NCI-H146 treated with DMSO at 0.1 percent for 48 hours (cell line): ENCODE data around the gene GYPB.
"Not testable (repeated sequence)": the region's sequence is repeated elsewhere in the genome, so short reads cannot be mapped to it uniquely, and the experiment has no call there.

Source experiments
- DNase-seq: peaks from one replicate; lab custom pipeline; 2025; ENCODE audit not compliant: unreplicated experiment; lab: John Stamatoyannopoulos, UW

The GYPB gene

DNA sequence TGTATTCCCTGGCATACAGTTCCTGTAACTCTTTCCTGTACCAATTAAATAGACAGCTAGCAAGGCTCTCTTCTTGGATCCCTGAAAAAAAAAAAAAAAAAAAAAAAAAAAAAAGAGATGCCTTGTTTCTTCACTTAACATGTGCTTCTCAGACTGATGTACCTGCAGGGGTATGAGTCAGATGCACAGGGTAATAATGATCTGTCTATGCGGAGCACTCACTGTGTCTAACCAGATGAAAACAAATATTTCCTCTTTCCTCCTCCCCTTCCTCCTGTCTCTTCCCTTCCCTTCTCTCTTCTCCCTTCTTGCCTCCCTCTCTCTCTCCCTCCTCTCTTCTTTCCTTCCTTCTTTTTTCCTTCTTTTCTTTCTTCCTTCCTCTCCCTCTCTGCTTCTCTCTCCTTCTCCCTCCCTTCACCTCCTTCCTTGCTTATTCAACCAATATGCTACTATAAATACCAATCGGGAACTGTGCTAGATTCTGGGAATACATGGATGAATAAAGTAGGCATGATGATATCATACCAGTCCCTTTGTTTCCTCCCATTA lies 3.0 kb downstream of the GYPB start:
- DNase-seq: not testable (repeated sequence)

DNA sequence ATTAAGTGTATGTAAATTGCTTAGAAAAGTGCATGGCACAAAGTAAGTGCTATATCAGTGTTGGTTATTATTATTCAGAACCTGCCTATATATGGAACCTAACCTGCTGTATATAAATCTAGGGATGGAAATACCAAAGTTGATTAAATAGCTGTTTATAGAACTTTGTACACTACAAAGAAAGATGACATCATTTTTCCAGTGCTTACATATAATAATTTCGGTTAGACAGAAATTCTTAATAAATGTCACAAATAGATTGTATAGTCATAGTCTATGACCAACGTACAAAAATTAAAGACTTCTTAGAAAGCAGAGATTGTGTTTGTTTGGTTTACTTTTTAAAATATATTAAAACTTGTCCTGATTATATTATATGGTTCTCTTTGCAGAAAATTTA lies 4.4 kb downstream of the GYPB start:
- DNase-seq: no peak

- not testable (repeated sequence) for DNase-seq
Observed at GRCh38 chr4:144008602-144009001, 10.6 kb downstream of the GYPB start.

DNA sequence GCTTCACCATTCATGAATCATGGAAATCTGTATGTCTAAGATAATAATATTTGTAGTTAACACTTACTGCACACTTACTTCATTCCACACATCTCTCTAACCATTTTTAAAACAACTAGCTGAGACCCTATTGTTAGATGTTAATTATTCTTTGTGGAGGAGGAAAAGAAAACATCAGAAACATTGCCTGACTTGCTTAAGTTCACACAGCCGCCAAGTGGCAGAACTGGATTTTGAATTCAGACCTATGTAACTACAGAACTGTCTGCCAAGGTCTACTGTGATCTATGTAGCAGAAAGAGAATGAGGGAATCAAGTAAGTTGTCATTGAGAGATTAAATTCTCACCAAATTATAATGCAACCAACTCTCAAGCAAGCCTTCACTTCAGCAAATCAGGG lies 11.2 kb downstream of the GYPB start:
- DNase-seq: not testable (repeated sequence)

DNA sequence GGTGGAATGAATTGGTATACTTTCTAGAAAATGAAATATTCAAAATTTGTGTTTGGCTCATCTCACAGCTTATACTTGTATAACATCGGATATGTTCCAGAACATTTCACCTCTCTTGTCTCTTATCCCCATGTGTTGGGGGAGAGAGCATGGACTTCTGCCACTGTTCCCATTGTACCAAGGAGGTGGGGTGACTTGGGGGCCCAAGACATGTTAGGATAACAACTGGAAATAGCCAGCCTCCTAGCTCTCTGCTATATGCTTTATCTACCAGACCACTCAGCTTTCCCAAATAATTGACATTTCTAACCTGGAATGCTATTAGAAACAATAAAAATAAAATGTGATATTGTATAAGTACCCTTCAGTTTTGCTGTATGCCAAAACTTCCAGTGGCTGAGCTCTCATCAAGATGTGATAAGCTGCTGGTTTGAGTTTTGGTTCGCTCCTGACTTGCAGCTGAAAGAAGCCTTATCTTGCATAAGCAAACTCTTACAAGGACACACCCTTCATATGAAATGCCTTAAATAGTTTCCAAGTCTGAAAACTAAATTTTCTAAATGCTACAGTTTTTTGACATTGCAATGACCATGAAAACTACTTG lies 12.9 kb downstream of the GYPB start:
- not testable (repeated sequence) for DNase-seq

DNA sequence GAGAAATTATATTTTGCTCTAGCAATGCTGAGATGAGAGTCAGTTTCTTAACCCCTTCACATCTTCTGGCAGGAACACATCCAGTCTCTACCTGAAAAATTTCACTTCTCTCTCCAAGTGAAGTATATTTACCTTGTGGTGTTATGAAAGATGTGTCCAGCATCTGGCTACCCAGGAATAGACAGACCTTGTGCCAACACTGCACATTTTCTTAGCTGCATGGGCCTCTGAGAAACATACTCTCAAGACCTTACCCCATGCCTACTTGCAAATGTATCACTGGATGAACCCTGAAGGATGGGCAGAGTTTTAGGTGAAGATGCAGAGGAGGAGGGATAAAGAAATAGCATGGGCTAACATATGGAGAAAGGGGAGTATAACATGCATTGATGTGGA lies 13.6 kb downstream of the GYPB start:
- DNase-seq: not testable (repeated sequence)

DNA sequence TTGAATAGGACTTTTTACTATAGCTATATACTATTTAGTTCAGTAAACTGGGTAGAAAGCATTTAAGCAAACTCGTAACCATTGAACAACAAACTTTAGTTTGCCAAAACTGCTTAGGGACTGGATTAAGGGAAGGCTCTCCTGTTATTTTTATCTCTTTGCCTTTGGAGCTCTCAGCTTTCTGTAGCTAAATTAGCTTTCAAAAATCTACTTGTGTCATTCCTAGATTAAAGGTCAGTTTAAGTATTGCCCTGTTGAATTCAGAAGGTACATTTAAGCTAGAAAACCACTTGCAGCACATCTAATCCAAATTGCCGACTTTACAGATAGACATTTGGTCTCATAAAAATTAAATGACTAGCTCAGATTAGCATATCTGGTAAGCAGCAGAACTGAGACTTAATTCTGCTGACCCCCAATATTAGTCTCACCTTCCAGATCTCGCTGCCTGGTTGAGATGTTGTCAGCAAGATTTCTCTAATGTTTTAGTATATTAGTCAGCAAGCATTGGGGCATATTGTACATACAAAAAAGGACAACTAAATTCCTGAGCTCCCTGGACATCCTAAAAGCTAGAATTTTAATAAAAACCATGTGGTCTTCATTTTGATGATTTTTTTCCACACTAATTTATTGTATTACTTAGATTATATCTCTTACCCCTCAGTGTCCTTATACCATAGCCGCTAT lies 14.2 kb downstream of the GYPB start:
- DNase-seq: not testable (repeated sequence)

GRCh38 chr4:144003890-144004265 lies 15.3 kb downstream of the GYPB start:
- DNase-seq: not testable (repeated sequence)

DNA sequence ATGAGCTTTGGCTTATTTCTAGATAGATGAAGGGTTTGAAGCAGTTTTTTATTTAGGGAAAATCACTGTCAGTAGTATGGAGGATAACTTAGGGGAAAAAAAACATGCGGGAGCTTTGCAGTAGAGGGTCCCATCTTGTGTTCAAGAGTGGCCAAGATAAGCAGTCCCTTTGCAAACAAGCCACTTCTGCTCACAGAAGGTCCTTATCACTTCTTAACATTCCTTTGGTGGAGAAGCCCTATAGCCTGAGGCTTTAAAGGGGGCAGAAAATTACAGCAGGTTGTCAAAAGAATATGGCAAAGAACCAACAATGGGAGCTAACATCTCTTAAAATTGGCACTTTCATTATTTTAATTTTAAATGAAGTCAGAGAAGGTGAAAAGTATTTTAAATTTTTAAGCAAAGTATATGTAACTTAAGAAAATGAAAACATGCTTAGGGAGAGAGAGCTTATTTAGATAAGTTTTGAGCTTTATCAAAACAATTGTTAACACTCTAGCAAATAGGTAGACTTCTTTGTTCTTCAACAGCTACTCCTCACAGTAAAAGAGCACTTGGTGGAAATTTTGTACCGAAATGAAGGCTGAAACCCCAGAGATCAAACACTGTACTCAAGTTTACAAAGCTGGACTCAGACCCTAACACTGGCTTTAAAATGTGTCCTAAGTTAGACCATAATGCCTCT lies 15.8 kb downstream of the GYPB start:
- not testable (repeated sequence) for DNase-seq

DNA sequence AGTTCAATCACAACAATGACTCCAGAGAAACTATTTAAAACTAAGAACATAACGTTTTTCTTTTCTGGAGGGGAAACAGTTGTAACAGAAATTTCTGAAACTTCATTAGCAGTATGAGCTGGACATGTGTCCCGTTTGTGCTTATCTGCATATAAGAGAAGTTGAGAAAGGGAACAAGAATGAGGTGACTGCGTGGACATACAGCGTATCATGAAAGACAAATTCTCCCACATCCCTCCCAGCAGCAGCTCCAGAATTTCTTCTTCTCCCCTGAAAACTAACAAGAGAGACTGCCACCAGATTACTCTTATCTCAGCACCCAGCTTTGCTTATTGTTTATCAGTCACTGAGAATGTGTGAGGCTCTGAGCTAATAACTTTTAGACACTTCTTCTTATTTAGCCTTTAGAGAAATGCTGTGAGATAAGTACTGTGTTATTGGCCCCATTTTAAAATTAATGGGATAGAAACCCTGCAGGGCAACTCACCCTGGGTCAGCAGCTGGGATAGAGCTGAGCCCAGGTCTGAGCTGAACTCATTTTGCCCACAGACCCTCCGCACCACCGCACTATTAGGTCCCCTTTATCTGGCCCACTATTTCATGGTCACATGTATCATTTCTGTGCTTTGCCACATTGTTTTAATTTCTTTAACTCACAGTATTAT lies 18.7 kb downstream of the GYPB start:
- DNase-seq: not testable (repeated sequence)

- not testable (repeated sequence) for DNase-seq
Observed at GRCh38 chr4:143996193-143996592, 23.0 kb downstream of the GYPB start.

DNA sequence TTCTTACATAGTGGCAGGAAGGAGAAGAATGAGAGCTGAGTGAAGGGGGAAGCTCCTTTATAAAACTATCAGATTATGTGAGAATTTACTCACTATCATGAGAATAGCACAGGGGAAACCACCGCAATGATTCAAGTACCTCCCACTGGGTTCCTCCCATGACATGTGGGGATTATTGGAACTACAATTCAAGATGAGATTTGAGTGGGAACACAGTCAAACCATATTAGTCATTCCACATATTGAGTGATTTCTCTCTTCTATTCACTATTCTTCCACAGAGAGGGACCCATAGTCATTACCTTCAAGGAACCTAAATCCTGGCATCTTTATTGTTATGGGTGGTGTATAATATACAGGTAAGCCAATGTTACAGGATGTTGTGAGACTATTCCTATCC lies 27.4 kb downstream of the GYPB start:
- not testable (repeated sequence) for DNase-seq

- DNase-seq: not testable (repeated sequence)
Observed at GRCh38 chr4:143990717-143991116, 28.5 kb downstream of the GYPB start.

- DNase-seq: no peak
Observed at GRCh38 chr4:143986180-143986579, 33.0 kb downstream of the GYPB start.

DNA sequence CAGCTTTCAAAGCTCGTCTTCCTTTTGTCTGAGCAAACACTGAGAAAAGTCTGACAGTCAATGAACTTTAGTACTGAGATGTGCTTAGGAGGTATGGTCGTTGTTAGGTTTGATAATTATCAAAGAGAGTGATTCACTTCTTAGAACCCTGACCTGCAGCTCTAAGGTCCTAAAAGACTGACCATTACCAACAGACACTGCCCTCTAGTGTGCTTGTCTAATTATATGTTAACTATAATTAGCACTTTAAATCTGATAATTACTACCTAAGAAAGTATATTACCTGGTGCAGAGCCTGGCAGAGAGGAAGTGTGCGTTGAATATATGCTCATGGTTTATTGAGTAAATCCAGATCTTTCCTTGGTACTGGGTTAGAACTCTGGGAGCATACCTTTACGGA lies 38.4 kb downstream of the GYPB start:
- DNase-seq: not testable (repeated sequence)

- DNase-seq: not testable (repeated sequence)
Observed at GRCh38 chr4:143975527-143975926, 43.7 kb downstream of the GYPB start.

DNA sequence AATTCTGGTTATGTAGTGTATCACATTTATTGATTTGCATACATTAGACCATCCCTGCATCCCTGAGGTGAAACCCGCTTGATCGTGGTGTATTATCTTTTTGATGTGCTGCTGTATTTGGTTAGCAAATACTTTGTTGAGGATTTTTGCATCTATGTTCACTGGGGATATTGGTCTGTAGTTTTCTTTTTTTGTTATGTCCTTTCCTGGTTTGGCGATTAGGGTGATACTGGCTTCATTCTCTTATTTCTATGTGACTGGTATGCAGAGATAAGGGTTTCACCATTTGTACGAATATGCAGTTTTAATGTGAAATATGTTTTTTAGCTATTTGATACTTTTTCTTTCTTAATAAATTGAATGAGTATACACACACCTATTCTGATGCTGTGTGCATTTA lies 45.2 kb downstream of the GYPB start:
- not testable (repeated sequence) for DNase-seq

- no peak for DNase-seq
Observed at GRCh38 chr4:143961075-143961474, 58.1 kb downstream of the GYPB start.

DNA sequence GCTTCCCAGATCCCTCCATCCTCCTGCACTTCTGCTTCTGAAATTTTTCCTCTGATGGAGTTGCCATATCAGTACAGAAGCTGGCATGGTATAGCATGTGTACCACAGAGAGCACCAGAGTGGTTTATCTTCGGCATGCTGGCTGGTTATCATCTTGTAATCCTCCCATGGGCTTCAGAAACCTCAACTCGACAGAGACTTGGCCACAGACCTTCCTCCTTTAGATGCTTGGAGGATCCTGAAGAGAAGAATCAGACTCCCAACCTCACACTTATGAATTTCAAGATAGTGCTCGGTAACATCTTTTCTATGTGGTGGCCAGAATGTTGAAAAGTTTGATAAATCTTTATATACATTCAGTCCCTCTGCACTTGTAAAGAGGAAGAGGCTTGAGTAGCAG lies 63.9 kb downstream of the GYPB start:
- not testable (repeated sequence) for DNase-seq

DNA sequence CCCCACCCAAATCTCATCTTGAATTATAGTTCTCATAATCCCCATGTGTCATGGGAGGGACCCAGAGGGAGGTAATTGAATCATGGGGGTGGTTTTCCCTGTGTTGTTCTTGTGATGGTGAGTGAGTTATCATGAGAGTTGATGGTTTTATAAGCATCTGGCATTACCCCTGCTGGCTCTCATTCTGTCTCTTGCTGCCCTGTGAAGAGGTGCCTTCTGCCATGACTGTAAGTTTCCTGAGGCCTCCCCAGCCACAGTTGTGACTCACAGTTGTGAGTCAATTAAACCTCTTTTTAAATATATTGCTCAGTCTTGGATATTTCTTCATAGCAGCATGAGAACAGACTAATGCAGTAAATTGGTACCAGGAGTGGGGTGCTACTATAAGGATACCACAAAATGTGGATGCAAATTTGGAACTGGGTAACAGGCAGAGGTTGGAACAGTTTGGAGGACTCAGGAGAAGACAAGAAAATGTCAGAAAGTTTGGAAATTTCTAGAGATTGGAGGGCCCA lies 67.7 kb downstream of the GYPB start:
- DNase-seq: not testable (repeated sequence)

- DNase-seq: not testable (repeated sequence)
Observed at GRCh38 chr4:143950967-143951366, 68.2 kb downstream of the GYPB start.
